ENCODE results near the gene FRAS1.
"Not testable (repeated sequence)": the region's sequence is repeated elsewhere in the genome, so short reads cannot be mapped to it uniquely, and the experiment has no call there.

FRAS1 gene

DNA sequence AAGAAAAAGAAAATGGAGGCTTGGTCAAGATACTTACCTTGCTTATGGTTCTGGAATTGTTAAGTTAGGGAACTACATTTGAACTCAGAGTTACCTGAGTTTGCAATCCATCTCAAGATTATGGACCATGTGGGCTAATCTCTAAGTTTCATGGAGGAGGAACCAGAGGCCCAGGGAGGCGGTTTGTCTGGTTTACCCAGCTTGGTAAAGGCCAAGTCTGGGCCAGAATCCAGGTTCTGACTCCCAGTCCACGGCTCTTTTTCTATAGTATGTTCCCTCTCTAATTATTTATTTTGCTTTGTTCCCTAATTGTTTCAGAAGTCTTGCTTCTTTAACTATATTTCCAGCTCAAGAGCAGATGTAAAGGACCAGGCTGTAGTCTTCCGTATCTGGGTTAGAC lies 168.1 kb downstream of the FRAS1 start:
- no peak for DNase-seq

- no peak for DNase-seq
Observed at GRCh38 chr4:78226279-78226678, 169.2 kb downstream of the FRAS1 start.

DNA sequence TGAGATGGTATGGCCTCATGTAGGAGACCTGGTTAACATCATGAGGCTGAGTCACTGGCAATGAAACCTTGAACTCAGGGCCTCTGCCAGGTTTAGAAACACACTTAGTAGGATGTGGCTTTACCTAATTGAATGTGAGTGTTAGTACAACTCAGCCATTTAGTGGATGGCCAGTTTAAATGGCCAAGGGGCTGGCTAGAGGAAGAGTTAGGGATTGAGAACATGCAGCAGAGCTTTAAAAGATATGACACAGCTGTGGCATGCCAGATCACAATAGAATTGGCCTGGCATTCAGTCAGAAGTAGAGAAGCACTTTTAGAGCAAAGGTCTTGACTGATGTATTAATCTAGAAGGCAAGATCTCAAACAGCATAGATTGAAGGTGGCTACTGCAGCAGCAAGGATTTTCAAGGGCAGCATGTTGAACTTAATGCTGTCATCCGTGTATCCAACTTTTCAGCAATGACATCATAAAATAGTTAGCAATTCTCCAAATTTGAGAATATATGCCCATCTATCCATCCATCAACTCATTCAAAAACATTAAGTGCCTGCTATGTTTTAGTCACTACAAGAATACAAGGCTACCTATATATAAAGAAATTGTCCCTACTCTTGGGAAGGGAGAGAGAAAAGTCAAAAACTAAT lies 170.4 kb downstream of the FRAS1 start:
- DNase-seq: no peak

DNA sequence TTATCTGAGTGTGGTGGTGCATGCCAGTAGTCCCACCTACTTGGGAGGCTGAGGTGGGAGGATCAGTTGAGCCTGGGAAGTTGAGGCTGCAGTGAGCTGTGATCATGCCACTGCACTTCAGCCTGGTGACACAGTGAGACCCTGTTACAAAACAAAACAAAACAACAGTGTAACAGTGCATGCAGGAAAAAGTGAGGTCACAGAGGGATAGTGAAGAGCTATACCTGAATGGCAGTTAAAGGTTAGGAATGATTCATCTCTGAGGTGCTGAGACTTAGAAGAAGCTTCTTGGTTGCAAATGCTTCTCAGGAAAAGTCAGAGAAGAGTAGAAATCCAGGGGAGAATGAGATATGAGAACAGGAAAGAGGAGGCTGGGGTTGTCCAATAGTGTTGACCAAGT lies 178.7 kb downstream of the FRAS1 start:
- DNase-seq: no peak

- DNase-seq: no peak
Observed at GRCh38 chr4:78237360-78237759, 180.2 kb downstream of the FRAS1 start.

DNA sequence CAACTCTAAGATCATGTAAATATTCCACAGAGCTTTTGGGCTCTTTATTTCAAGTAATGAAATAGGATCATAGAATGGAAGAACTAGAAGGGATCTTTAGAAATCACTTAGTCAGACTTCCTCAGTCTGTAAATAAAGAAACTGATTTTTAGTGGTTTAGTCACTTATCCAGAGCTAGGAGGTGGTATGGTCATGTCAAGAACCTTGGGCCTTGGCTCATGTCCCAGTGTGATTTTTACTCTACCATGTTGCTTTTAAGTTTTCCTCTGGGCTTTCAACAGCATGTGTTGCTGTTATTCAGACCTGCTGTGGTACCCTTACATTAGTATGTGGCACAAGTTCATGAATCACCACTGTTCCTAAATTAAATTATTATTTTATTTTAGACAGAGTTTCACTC lies 184.9 kb downstream of the FRAS1 start:
- DNase-seq: no peak

DNA sequence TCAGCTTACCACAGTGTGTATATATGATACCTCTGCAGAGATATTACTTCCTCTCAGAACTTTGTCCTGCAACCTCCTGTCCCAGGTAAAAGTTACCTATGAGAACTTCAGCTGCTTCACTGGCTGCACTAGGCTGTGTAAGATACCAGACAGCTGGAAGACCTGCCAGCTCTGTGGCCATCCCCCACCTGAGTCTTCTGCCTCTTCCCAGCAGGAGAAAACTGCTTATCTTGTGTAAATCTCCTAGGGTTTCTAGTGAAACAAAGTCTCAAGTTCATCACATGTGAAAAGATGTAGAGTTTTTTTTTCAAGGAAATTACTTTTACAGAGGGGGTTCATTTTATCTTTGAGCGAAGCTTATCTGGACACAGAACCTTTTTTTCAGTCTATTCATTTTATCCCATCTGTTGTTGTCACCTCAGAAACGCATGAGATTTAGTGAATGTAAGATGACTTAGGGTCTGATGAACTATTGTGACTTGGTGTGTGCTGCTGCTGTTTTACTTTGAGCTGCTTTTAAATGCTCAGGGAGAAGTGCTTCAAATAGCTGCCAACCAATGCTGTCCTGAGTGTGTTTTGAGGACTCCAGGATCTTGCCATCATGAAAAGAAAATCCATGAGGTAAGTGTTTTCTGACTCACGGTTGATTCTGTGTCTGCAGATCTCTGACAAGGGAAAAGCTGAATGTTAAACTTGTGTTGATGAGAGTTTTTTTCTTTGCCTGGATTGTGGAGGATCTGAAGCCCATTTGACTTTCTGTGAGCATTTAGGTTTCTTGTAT lies 187.8 kb downstream of the FRAS1 start:
- no peak for DNase-seq

- no peak for DNase-seq
Observed at GRCh38 chr4:78247536-78248285, 190.6 kb downstream of the FRAS1 start.

- no peak for DNase-seq
Observed at GRCh38 chr4:78250500-78250899, 193.4 kb downstream of the FRAS1 start.

- DNase-seq: not testable (repeated sequence)
Observed at GRCh38 chr4:78252773-78253172, 195.7 kb downstream of the FRAS1 start.

DNA sequence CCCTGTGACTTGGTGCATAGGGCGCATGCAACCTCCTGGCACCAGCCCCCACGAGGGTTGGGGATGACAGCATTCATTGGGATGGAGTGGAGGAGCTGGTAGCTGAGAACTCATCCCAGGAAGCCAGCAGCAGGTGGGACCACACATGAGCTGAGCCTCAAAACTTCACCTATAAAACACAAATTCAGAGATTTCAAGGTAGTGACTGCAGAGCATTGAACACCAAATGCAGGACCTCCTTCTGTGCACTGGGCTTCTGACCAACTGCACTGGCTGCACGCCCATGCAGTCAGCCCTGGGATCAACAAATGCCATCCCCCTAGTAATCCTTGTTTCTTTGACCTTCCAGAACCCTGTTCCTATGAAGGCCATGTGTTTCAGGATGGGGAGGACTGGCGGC lies 197.8 kb downstream of the FRAS1 start:
- no peak for DNase-seq

GRCh38 chr4:78265006-78265405 lies 207.9 kb downstream of the FRAS1 start:
- no peak for DNase-seq

GRCh38 chr4:78267790-78268189 lies 210.7 kb downstream of the FRAS1 start:
- DNase-seq: no peak

DNA sequence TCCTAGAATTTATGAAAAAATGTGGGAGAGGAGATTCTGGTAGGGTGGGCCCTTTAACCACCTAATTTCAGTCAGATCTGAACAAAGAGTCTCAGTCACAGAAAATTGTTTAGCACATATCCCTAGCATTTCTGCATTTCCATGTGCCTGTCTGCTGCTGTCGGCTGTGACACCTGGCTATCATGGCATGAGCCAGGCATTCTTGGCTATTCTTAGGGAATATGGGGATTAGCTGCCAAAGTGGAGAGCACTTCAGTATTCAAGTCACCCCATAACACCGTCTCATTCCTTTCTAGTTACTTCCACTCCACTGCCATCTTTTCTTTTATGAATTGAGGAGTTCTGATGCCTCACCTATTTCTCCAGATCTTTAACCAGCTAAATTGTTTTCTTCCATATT lies 211.5 kb downstream of the FRAS1 start:
- DNase-seq: no peak

- DNase-seq: not testable (repeated sequence)
Observed at GRCh38 chr4:78275450-78275849, 218.3 kb downstream of the FRAS1 start.

- no peak for DNase-seq
Observed at GRCh38 chr4:78286281-78286680, 229.2 kb downstream of the FRAS1 start.

GRCh38 chr4:78288327-78288726 lies 231.2 kb downstream of the FRAS1 start:
- DNase-seq: no peak

DNA sequence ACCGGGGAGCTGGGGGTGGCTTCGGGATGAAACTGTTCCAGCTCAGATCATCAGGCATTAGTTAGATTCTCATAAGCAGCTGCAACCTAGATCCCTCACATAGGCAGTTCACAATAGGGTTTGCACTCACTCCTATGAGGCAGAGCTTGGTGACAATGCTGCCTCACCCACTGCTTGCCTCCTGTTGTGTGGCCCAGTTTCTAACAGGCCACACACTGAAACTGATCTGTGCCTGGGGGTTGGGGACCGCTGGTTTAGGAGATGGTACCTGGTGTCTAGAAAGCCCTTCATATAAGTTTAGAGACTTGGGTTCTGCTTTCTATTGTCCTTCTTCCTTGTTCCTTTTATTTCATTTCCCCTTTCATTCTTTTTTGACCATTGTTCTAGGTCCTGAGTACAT lies 234.2 kb downstream of the FRAS1 start:
- no peak for DNase-seq

DNA sequence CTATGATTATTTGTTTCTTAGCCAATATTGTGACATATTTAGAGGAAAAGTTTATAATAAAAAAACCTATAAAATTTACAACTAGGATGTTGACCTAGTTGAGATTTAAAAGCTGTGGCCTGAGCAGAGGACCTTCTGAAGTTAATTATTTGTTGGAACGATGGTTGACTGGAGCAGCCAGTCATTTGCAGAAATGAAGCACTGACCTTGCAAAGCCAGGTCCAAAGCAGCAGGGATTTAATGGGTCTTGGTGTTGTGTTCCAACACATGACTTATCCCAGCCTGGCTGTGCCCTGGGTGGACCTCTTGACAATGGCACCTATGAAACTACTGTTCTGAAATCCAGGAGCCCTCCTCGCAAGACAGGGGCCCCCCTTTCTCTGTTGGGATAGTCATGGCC lies 235.2 kb downstream of the FRAS1 start:
- DNase-seq: no peak

DNA sequence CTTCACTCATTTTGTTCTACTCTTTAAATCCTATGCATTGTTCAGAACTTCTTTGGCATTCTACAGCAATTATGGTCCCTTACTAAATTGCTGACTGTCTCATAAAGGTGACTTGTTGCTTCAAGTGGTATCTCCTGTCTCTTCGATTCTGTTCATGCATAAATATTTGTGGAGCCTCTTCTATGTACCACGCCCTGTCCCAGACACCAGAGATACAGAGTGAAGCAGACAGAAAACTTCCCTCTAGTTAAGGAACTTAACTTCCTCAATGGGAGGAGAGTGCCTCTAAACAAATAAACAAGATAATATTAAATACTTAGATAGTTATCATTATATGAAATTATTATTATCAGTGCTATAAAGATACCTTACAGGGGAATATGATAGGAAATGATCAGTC lies 235.7 kb downstream of the FRAS1 start:
- DNase-seq: no peak

GRCh38 chr4:78293348-78293747 lies 236.2 kb downstream of the FRAS1 start:
- DNase-seq: no peak

DNA sequence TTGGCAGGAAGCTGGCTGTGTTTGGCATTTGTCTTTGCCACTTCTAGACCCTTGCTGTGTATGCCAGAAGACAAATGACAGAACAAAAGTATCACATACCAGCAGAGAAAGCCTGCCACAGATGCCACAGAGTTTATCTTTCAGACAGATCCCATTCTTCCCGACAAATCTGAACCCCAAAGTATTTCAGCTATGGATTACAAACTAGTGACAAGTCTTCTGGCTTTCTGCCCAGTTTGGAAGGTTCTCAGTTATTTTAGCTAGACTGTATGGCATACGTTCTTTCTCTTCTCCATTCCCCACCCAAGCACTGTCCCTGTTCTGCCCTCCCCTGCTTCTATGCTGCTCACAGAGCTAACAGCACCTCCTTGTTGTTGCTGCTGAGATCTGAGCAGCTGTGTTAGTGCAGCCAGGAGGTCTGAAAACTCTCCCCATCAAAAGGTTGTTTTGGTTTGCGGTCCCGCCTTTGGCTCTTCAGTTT lies 236.7 kb downstream of the FRAS1 start:
- DNase-seq: no peak

DNA sequence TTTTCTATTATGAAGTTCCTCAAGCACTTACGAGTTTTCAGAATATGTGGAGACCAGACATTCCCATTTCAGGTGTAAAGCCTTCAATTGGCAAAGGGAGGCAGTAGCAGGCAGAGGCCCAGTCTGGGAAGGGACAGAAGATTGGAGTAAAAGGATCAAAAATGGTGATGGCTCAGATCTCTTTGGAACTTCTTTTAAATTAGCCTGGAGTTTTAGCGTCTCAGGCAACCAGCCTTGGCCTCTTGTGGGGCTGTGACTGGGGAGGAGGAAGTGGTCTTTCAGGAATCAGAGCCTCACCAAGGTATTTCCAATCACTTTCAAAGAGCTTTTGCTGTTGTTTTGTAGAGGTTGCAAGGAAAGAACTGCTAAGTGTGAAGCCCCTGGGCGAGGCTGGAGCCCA lies 239.1 kb downstream of the FRAS1 start:
- DNase-seq: no peak
